HG03135 (cell line): ENCODE measurements around the gene AMBP.

ENCODE experiments used
- ATAC-seq: cut with Tn5 transposase; IDR thresholded peaks from one replicate; pipeline ENCODE4 v1.9.1; 2021; ENCODE audit warnings: mild to moderate bottlenecking, moderate library complexity; ENCODE audit not compliant: unreplicated experiment

AMBP gene

GRCh38 chr9:114076237-114077161, 1.6 kb downstream of the AMBP start:
- no peak for ATAC-seq

- no peak for ATAC-seq
These were observed 2.5 kb downstream of the AMBP start for GRCh38 chr9:114075602-114076001.

DNA sequence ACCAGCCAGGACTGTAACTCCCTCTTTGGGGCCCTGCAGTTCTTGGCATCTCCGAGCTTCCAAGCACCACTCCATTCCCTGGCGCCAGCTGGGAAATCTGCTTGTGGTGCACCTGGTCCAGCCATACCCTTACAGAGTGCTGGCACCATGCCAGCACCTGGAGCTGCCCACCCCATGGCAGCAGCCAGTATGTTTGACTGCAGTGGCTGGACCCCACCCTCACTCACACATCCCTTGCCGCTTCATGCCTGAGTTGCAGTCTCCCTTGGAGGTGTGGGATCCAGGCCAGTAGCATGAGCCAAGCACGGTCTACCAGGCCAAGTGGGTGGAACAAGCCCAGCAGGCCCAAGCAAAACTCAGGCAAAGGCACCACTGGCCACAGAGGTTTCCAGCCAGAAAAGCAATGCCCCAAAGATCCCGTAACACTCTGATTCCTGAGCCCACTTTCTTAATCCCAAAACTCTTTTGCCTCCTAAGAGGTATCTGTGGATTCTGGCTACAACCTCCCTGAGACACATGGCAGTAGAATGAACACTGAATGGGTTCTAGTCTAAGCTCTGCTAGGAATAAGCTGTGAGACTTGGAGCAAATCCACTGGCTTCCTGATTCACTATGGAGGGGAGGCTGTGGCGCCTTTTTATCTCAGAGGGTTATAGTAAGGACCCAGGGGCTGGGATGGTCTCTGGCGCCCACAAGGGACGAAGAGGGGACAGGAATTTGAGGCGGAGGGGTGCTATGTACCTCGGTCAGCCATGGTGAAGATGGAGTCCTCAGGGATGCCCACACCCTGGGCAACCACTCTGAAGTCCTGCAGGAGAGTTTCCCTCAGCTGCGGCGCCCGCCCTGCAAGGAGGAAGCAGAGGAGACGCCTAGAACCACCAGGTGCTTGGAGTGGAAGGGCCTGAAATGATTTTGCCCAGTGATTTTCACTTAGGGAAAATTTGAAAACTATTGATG, 5.6 kb downstream of the AMBP start:
- no peak for ATAC-seq

GRCh38 chr9:114071197-114071795, 6.8 kb downstream of the AMBP start:
- no peak for ATAC-seq

DNA sequence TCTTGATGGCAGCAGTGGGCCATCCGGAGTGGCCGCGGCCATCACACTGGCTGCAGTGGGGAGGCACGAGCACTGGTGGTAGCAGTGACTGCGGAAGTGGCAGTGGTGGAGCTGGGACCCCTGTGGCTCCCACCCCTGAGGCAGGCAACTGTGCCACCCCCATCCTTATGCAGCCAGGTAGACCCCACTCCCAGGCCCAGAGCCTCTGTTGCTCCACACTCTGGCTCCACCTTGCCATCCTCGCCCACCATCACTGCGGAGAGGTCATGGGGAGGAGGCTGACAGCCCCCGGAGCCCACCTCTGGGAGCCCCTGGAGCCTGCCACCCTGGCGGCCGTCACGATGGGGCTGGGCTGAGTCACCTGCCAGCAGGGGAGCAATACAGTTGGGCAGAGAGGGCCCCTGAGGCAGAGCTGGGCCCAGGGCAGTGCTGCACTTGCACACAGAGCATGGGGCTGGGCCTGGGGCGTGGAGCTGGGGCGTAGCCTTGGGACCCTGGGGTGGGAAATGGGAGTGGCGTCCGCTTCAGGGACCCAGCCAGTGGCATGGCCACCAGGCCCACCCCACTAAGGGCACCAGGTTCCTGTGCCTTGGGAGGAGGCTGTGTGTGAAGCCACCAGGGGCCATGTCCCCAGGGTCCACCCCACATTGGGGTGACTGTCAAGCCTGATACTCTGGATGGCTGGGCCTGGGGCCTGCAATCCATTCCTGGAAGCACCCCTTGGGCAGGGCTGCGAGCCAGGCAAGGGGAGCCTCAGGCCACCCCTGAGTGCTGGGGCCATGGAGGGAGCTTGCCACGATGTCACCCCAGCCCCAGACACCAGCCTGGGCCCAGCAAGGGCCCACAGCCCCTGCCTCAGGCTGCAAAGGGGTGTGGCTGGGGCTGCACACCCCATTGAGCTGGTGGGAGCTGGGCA, 7.7 kb downstream of the AMBP start:
- ATAC-seq, result no peak

DNA sequence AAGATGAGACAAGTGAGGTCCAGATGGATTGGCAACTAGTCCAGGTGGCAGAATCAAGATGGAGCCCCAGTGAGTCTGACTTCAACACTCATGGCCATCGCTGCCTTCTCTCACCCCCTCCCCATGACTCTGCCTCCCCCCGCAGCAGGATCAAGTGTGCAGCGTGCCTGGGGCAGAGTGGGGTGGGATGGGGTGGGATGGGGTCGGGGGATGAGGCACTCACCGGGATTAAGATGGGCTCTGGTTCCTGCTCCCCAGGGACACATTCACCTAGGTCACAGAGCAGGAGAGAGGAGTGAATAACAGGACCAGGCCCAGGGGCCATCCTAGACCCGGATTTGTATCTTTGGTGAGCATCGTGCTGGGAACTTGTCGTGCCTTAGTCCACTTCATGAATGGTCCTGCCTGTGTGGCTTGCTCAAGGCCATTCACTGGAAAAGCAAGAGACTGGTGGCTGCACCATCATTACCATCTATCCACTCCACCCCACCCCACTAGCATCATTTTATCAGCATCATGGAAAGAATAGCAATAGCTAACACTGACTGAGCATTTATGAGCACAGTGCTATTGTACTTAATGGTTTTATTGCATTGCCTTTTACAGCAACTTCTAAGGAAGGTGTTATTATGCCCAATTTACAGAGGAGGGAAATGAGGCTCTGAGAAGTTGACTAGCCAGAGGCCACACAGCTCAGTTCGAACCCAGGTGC, 8.5 kb downstream of the AMBP start:
- no peak for ATAC-seq

DNA sequence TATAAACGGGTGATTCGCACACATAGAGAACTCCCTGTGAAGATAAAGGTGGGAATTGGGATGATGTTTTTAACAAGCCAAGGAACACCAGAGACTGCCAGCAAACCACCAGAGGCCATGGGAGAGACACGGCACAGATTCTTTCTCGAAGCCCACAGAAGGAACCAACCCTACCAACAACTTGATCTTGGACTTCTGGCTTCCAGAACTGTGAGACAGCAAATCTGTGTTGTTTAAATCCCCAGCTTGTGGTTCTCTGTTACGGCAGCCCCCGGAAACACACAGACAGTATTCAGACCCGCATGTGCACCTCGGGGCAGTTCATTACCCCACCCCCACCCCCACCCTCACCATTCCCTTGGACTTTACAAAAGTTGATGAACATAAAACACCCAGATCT, 12.8 kb downstream of the AMBP start:
- no peak for ATAC-seq

DNA sequence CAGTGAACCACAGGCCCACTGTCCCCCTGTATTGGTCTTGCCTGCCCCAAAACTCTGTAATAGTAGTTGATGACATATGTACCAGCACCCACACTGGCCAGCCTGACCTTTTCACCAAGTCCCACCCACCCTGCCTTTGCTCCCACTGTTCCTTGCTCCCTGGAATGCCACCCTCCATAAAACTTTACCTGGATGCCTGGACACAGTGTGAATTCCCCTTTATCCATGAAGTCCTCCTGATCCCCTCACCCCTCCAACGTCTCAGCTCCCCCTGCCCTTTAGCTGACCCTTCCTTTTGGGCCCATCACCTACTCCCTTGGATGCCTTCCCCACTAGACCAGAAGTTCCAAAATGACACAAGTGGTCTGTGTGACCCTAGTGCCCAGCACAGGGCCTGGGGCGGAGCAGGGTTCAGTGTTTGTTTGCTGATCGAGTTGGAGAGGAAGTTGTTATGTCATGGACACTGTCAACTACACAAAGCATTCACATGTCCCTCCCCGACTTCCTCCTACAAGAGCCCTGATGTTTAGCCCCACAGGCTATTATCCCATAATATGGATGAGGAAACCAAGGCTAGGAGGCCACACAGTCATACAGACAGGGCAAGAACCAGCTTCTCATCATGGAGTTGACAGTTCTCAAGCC, 16.1 kb downstream of the AMBP start:
- no peak for ATAC-seq

DNA sequence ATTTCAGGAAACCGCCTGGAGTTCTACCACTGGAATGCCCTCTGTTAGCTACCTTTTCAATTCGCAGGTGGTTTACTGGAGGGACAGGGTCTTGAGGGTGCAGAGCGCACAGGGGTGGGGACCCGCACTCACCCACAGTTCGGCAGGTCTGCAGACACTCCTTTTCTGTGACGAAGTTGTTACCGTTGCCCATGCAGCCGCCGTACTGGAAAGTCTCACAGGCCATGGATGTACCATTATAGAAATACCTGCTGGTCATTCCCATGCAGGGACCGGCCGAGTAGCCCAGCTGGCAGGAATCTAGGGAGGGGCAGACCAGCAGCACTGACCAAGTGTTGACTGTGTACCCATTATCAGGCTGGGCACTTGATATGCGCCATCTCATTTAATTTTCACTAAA, 16.8 kb downstream of the AMBP start:
- no peak for ATAC-seq

- ATAC-seq, result no peak
These were observed 17.4 kb downstream of the AMBP start for GRCh38 chr9:114060711-114061110.

DNA sequence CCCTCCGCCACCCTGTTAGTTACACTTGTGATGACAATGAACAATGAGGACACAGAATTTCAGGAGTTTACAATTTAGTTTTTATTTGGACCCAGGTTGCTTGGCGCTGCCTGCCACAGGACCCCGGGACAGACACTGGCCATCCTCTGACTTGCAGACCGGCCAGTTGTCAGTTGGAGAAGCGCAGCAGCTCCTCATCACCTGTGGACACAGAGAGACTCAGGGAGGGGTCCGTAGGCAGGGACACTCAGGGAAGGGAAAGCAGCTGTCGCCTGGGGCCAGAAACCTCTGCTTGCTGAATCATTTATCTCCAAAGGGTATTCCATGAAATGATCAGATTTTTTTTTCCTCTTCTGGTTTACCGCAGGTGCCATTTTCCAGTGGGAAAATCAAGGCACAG, 18.0 kb downstream of the AMBP start:
- ATAC-seq, result no peak

GRCh38 chr9:114059047-114059803, 18.9 kb downstream of the AMBP start:
- no peak for ATAC-seq

GRCh38 chr9:114058688-114059046, 19.4 kb downstream of the AMBP start:
- no peak for ATAC-seq

- ATAC-seq, result no peak
These were observed 20.8 kb downstream of the AMBP start for GRCh38 chr9:114057161-114057885.

- no peak for ATAC-seq
These were observed 21.6 kb downstream of the AMBP start for GRCh38 chr9:114056527-114056926.

DNA sequence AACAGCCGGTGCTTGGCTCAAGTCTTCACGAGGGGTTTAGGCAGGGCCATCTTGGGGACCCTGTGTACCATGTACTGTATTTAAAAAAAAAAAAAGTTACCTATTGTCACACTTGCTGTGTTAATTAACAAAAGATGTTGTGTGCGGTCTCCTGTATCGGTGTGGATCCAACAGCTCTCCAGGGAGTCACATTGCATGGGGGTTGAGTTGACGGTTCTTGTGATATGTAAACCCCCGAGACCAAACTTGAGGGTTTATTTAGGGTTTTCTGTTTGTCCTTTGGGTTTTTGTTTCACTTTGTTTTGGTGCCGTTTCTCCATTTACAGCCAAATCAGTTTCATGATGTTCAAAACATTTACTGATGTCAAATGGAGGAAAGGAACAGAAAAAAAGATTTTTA, 22.2 kb downstream of the AMBP start:
- no peak for ATAC-seq

- no peak for ATAC-seq
These were observed 23.0 kb downstream of the AMBP start for GRCh38 chr9:114055061-114055460.

- ATAC-seq, result no peak
These were observed 23.9 kb downstream of the AMBP start for GRCh38 chr9:114054191-114054690.
